ENCODE data around the gene NRF1.
"Not testable (repeated sequence)": the region's sequence is repeated elsewhere in the genome, so short reads cannot be mapped to it uniquely, and the experiment has no call there.

NRF1 gene

DNA sequence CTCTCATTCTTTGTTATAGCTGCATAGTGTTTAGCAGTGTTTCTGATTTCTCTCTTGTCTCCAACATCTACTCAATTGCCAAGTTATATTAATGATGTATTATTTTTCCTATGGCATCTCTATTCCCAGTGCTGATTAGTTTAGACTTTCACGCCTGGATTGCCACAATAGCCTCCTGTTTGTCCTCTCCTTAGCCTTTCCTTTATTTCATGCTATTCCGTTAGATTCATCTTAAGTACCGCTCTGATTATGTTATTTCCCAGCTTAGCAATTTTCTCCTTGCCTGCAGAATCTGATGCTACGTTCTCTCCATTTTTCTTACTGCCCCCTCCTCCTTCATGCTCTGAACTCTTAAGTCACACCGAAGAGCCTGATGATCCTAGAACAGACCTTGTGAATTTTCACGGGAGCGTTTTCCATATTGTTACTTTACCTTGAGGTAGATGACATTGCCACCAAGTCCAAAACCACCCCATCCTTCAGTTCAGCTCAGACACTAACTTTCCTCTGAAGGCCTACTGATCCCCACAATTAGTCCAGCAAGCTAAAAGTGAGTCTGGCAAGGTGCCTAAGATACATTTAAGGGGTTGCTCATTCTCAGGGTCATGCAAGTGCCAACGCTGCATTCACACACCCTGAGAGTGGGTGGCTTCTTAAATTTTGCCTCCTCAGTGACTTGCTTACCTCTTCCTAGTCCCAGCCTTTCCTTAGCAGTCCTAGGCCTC is 6.6 kb upstream of the NRF1 start:
- no peak for DNase-seq
- in situ Hi-C loops (cut with HindIII; ENCODE audit: low pct_ligation_motif_present, low pct_unique_long_range_greater_than_20kb, low sequenced_read_pairs): no loop called here

DNA sequence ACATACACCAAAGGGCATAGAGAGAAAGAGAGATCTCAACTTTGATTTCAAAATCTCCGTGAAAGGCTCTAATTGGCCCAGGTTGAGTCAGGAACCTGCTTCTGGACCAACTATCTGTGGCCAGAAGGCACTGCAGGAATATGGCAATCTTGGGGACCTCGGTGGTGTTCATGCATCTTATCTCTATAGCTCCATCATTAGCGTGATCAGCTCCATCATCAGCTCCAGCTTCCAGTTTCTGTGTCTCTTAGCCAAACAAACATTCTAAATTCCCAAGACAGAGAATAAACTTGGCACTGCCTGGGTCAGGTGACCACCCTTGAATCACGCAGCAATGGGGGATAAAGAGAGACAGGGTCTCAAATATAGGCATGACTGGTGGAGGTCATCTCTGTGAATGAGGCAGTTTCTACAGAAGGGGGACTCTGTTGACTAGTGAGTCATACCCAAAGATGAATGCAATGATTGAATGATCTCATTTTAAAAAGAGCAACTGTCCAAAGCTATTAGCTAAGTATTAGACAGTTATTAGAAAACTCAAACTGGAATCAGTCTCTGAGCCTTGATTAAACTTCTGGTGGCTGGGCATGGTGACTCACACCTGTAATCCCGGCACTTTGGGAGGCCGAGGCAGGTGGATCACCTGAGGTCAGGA is 5.4 kb upstream of the NRF1 start:
- in situ Hi-C loops (cut with HindIII; ENCODE audit: low pct_ligation_motif_present, low pct_unique_long_range_greater_than_20kb, low sequenced_read_pairs): no loop called here
- no peak for DNase-seq

DNA sequence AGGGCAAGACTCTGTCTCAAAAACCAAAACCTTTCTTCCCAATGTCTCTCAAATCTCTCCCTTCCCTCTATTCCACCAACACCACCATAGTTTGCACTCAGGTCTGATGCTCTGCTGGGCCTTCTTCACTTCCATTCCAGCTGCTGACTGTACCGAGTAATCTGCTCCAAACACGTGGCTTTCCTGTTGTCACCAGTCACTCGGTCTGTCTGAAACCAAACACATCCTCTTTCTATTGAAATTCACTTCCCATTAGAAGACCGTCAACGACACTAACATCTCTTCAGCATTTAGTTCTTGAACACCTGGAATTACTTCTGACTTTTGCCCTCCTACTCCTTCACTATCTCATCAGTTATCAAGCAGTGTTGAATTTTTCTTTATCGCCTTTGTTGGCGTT is 4.7 kb upstream of the NRF1 start:
- in situ Hi-C loops (cut with HindIII; ENCODE audit: low pct_ligation_motif_present, low pct_unique_long_range_greater_than_20kb, low sequenced_read_pairs): no loop called here
- DNase-seq: no peak

DNA sequence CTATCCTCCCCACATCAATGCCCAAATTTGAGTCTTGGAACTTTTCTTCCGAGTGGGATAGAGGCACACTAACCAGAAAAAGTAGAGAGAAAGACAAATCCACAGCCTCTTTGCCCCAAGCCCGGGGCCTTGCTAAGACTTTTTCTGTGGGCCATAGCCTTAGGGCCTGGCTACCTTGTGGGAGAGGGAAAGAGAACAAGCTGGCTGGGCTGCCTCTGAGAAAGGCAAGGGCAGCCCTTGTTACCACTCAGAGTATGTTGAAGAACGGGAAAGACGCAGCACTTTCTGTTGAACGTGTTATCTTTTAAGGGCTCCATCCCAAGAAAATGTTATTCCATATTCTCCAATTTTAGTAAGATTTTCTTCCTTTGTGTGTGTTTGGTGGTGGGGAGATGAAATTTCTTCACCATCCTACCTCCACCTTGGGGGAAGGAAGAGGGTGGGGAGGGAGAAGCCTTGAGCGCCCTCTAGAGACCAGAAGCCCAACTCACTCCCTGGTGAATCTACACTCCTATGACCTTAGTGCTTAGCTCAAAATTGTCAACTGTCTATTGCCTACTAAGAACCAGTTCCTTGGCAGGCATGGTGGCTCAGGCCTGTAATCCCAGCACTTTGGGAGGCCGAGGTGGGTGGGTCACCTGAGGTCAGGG is 3.9 kb upstream of the NRF1 start:
- DNase-seq: peak; percentile 70
- in situ Hi-C loops (cut with HindIII; ENCODE audit: low pct_ligation_motif_present, low pct_unique_long_range_greater_than_20kb, low sequenced_read_pairs): no loop called here

DNA sequence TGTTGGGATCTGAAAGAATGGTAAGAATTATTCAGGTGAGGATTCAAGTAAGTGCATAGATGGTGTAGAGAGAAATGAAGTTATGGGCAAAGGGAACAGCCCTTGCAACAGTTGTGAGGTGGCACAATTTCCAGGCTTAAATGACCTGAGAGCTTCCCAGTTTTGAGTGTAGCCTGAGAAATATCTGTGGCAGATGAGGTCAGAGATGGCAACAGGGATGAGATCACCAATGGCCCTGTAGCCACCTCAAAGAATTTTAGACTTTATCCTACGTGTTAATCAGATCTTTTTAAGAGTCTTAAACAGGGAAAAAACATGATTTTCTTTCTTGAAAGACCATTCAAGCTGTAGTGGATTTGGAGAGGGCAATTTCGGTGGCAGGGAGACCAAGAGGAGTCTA is 1.9 kb upstream of the NRF1 start:
- in situ Hi-C loops (cut with HindIII; ENCODE audit: low pct_ligation_motif_present, low pct_unique_long_range_greater_than_20kb, low sequenced_read_pairs): no loop called here
- DNase-seq: peak; percentile 22

DNA sequence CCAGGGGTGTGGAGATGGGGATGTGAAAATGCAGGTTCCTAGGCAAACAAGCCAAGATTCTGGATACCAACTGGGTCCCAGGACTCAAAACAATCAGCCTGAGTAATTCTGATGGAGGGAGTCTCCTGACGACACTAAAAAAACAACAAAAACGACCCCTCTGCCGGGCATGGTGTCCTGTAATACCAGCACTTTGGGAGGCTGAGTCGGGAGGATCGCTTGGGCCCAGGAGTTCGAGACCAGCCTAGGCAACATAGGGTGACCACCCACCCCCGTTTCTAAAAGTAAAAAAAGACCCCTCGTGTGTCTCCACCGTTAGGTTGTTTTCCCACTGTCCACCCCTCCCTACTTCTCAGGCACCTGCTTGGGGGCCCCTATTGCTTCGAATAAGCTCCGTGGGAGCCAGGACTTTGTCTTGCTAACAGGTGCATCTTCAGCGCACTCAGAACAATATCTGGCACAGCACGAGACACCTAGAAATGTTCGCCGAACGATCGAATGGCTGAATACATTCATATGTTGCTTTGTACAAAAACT is 743 bp upstream of the NRF1 start:
- in situ Hi-C loops (cut with HindIII; ENCODE audit: low pct_ligation_motif_present, low pct_unique_long_range_greater_than_20kb, low sequenced_read_pairs): no loop called here
- DNase-seq: peak; percentile 24

DNA sequence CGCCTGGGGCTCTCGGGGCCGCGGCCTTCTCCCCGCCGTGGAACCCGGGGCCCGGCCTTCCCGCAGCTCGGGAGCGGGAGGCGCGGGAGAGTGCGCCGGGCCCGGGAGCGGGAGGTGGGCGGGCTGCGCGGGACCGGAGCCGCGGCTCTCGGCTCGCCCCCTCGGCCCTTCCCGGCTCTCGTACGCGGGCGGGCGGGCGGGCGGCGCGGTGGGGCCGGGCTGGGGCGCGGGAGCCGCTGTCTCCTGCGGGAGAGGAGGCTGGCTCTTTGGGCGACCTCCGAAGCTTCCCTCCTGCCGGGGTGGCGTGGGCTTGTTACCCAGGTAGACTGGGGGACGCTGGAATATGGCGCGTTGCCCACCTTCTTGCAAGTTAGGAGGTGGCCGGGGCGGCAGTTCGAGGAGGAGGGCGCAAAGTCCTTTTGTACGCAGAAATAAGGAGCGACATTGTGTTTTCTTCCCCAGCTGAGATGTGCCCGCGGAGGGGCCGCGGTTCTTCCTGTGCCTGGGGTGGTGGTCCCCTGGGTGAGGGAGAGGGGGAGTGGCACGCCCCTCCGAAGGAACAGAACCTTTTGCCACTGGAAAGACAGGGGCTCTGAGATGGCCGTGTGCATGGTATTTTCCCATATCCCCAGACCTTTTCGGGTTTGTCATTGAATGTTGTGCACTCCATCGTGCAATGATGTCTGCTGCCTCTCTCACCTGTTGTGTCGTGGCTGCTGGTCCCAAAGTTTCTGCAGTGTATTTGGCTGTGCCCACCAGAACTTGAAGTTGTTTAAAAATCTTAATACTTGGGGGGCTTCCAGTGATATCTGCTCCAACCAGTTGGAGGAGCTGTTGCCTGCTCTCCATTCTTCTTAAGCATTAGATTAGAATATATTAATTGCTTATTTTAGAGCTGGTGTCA is 844 bp downstream of the NRF1 start:
- in situ Hi-C loops (cut with HindIII; ENCODE audit: low pct_ligation_motif_present, low pct_unique_long_range_greater_than_20kb, low sequenced_read_pairs): no loop called here
- peak; percentile 54 for DNase-seq

DNA sequence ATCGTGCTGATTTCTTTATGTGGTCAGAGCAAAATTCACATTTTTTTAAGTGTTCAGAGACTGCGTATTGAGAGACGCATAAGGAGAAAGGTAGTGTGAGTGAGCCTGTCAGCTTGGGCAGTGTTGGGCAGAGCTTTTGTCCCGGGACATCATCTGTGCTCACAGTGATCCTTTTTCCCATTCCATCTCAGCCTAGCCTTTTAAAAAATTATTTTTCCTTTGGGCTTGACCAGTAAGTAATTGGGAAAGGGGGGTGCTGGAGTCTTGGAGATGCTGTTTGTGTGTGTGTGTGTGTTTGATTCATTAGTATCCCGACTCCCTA is 1.5 kb downstream of the NRF1 start:
- no peak for DNase-seq

DNA sequence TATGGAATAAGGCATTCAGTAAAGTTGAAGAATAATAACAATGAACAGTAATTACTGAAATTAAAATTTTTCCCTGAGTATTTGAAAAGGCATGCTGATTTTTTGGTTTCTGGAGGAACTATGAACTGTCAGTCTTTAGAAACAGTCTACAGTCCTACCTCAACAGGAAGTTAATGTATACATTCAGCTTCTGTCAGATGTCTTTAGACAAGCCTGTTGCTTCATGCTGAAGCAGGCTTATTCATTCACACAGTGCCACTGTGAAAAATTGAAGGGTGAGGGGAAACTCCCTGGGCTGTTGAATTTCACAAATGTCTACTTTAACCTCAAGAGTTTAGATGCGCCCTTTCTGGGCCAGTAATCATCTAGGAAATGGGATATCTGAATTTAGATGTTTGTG is 3.5 kb downstream of the NRF1 start:
- in situ Hi-C loops (cut with HindIII; ENCODE audit: low pct_ligation_motif_present, low pct_unique_long_range_greater_than_20kb, low sequenced_read_pairs): no loop called here
- DNase-seq: no peak

More for the DNA sequence above, 1.5 kb downstream of the NRF1 start:
- in situ Hi-C loops (cut with HindIII; ENCODE audit: low pct_ligation_motif_present, low pct_unique_long_range_greater_than_20kb, low sequenced_read_pairs): no loop called here

DNA sequence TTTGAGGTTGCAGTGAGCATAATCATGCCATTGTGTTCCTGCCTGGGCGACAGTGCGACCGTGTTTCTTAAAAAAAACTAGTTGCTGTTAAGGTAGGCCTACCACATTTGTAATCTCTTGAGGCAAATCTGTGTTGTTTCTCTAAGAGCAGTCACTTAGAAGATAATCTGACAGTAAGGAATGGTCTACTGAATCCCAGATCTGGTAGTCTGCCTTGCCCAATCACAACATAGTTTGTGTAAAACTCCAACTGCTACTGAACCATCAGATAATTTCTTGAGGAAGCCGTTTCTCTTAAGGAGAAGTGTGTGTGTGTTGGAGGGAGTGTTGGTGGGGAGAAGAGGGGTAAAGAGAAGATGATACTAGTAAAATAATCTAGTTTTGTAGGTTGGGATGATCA is 5.0 kb downstream of the NRF1 start:
- in situ Hi-C loops (cut with HindIII; ENCODE audit: low pct_ligation_motif_present, low pct_unique_long_range_greater_than_20kb, low sequenced_read_pairs): no loop called here

DNA sequence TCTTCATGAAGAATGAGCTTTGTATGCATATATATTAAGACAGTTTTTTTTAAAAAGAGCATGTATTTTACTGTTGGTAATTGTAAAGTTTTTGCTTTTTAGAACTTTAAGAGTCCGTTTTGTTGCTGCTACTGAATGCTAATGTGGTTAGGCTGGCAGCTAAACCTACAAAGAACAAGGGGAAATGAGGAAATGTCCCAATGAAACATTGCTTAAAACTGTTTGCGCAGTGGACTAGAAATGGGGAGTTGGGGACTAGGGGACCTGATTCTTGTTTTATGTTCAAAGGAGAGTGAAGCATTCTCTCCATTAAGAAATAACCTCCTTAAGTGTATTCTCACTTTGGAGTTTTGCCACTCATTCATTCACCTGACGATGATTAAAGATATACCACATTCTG is 5.7 kb downstream of the NRF1 start:
- in situ Hi-C loops (cut with HindIII; ENCODE audit: low pct_ligation_motif_present, low pct_unique_long_range_greater_than_20kb, low sequenced_read_pairs): no loop called here
- no peak for DNase-seq

More for the DNA sequence above, 5.0 kb downstream of the NRF1 start:
- DNase-seq: no peak

DNA sequence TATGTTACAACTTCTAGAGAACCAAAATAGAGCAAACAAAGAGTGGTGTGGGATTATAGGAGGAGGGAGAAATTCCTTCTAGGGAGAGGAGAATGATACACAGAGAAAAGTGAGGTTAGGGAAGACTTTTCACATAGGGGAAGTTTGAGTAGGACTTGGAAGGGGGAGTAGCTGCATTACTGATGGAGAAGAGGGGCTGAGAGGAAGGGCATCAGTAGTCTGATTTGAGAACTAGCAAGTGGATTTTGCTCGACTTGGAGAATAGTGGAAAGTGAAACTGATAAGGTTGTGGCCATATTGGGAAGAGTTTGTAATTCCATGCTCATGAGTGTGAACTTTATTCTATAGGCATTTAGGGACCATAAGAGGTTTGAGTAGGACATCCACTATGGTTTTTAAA is 6.1 kb downstream of the NRF1 start:
- in situ Hi-C loops (cut with HindIII; ENCODE audit: low pct_ligation_motif_present, low pct_unique_long_range_greater_than_20kb, low sequenced_read_pairs): no loop called here
- peak; percentile 22 for DNase-seq

DNA sequence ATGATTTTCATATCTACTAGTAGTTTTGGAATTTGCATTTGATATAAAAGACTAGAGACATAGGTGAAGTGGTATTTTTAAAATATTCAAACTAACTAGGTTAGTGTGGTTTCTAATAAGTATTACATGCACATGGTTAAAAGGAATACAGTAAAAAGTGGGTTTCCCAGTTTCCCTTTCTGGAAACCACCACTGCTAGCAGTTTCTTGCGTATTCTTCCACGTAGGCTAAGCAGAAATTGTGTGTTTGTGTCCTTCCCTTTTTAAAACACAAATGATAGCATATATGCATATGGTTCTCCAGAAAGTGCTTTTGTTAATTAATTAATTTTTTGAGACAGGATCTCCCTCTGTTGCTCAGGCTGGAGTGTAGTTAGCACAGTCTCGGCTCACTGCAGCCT is 15.4 kb downstream of the NRF1 start:
- in situ Hi-C loops (cut with HindIII; ENCODE audit: low pct_ligation_motif_present, low pct_unique_long_range_greater_than_20kb, low sequenced_read_pairs): no loop called here
- no peak for DNase-seq

DNA sequence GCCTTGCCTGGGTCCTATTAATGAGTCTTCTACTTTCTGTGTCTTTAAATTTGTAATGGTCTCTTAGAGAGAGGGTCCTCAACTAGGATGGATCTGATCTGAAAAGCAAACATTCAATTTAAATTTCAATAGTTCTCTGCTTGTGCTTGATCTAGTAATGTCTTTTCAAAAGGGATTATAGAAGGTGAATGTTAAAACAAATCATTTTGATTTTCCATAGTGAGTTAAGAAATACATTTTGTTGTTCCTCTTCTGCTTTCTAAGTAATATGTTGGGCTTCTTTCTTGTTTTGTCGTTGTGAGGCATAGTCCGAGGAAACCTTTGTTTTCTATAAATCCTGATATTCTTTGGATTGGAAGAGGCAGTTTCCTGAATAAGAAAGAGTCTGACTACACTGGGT is 18.8 kb downstream of the NRF1 start:
- no peak for DNase-seq
- in situ Hi-C loops (cut with HindIII; ENCODE audit: low pct_ligation_motif_present, low pct_unique_long_range_greater_than_20kb, low sequenced_read_pairs): no loop called here

DNA sequence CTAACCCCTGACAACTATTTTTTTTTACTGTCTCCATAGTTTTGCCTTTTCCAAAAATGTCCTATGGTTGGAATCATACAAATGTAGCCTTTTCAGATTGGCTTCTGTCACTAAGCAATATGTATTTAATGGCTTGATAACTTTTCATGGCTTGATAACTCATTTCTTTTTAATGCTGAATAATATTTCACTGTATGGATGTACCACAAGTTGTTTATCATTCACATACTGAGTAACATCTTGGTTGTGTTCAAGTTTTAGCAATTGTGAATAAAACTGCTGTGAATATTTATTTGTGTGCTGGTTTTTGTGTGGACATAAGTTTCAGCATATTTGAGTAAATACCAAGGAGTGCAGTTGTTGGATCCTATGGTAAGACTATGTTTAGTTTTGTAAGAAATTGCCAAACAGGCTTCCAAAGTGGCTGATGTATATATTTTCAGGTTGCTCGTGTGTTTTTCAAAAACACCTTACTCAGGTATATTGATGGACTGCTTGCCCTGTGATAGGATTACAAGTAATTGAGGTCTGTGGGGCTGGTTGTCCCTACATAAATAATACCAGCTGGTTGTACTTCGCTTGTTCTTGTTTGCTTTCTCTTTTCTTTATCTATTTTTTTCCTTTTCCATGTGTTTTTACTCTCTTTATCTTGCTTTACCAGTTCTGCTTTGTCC is 23.0 kb downstream of the NRF1 start:
- no peak for DNase-seq

DNA sequence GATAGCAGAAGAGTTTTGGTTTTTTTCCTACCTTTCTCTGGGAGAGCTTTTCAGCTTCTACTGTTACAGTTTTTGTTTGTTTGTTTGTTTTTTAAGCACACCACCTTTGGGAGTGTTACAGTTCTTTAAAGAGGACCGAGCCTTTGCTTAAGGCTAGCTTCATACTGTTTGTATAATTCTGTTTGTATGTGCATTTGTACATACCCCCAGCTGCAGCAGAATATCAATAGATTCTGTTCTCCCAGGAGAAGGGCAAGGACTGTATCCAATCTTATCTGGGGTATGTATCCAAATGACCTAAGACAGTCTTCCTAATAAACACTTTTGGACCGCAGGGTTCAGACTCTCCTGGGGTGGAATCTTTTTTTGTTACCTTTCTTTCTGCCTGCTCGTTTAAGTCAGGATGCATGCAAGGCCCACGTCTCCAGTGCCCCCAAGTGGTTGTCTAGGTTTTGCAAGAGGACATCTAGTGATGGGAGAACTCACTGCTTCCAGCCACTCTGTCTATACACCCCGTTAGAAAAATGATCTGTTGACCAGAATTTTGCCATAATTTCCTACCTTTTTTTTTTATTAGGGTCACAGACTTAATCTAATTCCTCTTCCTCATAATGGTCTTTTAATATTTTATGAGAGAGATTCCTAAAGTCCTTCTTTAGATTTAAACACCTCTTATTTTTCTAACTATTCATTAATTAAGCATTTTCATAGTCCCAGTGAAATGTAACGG is 23.9 kb downstream of the NRF1 start:
- peak; percentile 84 for DNase-seq
- in situ Hi-C loops (cut with HindIII; ENCODE audit: low pct_ligation_motif_present, low pct_unique_long_range_greater_than_20kb, low sequenced_read_pairs): no loop called here

More for the DNA sequence above, 23.0 kb downstream of the NRF1 start:
- in situ Hi-C loops (cut with HindIII; ENCODE audit: low pct_ligation_motif_present, low pct_unique_long_range_greater_than_20kb, low sequenced_read_pairs): no loop called here

DNA sequence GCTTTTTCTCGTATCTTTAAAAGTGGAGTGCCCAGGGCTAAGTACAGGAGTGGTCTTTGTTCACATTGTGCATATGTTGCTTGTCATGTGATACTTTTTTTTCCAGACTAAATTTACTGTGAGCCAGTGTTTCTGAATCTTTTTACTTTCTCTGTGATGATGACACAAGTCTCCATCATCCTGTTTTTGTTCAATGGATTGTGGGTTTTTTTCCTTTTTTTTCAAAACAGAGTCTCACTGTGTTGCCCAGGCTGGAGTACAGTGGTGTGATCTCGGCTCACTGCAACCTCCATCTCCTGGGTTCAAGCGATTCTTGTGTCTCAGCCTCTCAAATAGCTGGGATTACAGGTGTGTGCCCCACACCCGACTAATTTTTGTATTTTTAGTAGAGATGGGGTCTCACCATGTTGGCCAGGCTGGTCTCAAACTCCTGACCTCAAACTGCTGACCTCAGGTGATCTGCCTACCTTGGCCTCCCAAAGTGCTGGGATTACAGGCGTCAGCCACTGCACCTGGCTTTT is 24.6 kb downstream of the NRF1 start:
- in situ Hi-C loops (cut with HindIII; ENCODE audit: low pct_ligation_motif_present, low pct_unique_long_range_greater_than_20kb, low sequenced_read_pairs); DNase-seq: not testable (repeated sequence)

Measured in ACHN (cell line).